LNCAP (cell line): Measurements from ENCODE around the gene XRN2.

Source experiments
- TF ChIP-seq, protein P1 (sequence below): fragments of 450-650 bp; IDR thresholded peaks from 2 replicates; pipeline ENCODE4 v1.5.1; 2017; ENCODE audit warnings: mild to moderate bottlenecking

Gene XRN2, protein sequence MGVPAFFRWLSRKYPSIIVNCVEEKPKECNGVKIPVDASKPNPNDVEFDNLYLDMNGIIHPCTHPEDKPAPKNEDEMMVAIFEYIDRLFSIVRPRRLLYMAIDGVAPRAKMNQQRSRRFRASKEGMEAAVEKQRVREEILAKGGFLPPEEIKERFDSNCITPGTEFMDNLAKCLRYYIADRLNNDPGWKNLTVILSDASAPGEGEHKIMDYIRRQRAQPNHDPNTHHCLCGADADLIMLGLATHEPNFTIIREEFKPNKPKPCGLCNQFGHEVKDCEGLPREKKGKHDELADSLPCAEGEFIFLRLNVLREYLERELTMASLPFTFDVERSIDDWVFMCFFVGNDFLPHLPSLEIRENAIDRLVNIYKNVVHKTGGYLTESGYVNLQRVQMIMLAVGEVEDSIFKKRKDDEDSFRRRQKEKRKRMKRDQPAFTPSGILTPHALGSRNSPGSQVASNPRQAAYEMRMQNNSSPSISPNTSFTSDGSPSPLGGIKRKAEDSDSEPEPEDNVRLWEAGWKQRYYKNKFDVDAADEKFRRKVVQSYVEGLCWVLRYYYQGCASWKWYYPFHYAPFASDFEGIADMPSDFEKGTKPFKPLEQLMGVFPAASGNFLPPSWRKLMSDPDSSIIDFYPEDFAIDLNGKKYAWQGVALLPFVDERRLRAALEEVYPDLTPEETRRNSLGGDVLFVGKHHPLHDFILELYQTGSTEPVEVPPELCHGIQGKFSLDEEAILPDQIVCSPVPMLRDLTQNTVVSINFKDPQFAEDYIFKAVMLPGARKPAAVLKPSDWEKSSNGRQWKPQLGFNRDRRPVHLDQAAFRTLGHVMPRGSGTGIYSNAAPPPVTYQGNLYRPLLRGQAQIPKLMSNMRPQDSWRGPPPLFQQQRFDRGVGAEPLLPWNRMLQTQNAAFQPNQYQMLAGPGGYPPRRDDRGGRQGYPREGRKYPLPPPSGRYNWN

DNA sequence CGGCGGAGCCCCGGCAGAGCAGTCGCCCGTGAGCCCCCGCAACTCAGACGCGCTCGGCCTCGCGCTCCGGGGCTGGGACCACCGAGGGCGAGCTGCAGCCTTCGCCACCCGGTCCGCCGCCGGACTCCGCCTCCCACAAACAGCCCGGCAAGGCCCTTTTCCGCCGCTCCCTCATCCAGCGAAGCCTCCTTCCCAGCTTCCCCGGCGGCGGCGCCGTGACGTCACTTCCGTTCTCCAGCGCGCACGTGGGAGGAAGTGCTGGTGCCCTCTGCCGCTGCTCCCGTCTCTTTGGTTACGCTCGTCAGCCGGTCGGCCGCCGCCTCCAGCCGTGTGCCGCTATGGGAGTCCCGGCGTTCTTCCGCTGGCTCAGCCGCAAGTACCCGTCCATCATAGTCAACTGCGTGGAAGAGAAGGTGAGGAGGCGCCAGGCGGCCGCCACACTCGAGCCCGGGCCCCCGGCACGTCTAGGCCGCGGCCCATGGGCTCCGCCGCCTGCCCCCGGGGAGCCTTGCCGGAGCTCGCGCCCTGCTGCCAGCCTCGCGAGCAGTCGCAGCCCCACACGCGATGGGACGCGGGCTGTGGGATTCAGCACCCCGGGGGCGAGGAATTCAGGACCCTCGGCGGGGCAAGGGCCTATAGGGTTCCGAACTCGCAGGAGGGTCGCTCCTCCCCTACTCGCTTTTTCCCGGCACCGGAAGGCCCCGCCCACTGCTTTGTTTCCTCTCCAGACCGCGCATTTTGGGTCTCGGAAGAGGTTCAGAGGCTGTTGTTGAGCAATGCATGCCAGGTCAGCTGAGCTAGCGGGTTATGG is at the start of gene XRN2:
Gene XRN2, plus strand, starts transcription at position 271 of the 811 bp plus-strand sequence. Its CDS starts 68 bp downstream, at position 339.
- TF ChIP-seq, protein P1, sequence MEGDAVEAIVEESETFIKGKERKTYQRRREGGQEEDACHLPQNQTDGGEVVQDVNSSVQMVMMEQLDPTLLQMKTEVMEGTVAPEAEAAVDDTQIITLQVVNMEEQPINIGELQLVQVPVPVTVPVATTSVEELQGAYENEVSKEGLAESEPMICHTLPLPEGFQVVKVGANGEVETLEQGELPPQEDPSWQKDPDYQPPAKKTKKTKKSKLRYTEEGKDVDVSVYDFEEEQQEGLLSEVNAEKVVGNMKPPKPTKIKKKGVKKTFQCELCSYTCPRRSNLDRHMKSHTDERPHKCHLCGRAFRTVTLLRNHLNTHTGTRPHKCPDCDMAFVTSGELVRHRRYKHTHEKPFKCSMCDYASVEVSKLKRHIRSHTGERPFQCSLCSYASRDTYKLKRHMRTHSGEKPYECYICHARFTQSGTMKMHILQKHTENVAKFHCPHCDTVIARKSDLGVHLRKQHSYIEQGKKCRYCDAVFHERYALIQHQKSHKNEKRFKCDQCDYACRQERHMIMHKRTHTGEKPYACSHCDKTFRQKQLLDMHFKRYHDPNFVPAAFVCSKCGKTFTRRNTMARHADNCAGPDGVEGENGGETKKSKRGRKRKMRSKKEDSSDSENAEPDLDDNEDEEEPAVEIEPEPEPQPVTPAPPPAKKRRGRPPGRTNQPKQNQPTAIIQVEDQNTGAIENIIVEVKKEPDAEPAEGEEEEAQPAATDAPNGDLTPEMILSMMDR: 0 out of 2 replicates have a peak, but pooled peaks have one; percentile 9

DNA sequence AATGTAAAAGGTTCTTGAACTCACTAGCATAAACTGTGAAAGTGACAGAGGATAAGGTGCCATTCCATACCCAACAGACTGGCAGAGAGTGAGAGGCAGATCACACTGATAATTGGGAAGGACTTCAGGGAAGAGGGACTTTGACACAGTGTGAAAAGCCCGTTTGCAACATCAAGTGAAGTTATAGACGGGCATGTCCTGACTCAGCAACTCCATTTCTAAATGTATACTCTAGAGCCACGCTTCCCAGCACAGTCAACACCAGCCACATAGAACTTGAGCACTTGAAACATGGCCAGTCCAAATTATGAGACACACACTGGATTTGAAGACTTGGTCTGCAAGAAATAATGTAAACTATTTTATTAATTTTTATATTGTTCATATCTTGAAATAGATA is 45.9 kb upstream of the XRN2 start:
- TF ChIP-seq, protein P1: no peak

DNA sequence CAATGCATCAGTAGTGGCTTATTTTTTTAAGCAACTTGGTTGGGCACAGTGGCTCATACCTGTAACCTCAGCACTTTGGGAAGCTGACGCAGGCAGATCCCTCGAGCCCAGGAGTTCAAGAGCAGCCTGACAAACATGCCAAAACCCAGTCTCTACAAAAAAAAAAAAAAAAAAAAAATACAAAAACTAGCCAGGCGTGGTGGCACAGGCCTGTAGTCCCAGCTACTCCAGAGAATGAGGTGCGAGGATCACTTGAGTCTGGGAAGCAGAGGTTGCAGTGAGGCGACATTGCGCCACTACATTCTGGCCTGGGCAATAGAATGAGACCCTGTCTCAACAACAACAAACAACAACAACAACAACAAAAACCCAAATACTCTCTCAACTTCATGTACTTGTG is 44.7 kb upstream of the XRN2 start:
- TF ChIP-seq, protein P1: no peak

DNA sequence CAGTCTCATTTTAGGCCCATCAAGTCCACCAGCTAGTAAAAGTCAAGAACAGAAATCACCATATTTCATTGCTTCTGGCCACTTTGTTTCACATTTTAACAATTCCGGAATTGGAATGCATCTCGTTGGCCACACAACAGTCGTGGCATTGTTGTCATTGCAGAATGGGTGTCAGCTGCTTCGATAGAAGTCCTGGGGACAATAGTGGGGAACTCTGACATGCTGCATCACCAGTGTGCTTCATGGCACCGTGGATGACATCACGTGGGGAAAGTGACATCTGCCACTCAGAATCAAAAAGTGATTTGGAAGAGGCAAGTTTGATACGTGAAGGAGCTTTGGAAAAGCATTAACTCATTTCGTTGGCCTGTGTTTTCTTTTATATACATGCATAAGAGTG is 43.8 kb upstream of the XRN2 start:
- TF ChIP-seq, protein P1: no peak

DNA sequence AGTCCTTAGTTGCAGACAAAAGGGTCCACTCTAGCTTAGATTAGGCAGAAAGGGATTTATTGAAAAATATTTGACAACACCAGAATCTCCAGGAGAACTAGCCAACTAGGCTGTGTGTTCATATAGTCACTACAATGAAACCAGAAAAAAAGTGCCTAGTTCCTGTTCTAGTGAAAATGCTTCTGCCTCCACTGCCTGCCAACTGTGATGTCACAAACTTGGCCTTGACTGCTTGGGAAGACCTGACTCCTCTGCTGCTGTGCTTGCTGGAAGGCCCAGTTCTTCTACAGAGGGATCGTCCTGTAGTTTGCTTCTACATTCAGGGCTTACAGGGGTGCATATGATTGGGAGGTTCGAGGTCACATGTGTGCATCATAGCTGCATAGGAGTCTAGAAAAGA is 40.3 kb upstream of the XRN2 start:
- TF ChIP-seq, protein P1: no peak

DNA sequence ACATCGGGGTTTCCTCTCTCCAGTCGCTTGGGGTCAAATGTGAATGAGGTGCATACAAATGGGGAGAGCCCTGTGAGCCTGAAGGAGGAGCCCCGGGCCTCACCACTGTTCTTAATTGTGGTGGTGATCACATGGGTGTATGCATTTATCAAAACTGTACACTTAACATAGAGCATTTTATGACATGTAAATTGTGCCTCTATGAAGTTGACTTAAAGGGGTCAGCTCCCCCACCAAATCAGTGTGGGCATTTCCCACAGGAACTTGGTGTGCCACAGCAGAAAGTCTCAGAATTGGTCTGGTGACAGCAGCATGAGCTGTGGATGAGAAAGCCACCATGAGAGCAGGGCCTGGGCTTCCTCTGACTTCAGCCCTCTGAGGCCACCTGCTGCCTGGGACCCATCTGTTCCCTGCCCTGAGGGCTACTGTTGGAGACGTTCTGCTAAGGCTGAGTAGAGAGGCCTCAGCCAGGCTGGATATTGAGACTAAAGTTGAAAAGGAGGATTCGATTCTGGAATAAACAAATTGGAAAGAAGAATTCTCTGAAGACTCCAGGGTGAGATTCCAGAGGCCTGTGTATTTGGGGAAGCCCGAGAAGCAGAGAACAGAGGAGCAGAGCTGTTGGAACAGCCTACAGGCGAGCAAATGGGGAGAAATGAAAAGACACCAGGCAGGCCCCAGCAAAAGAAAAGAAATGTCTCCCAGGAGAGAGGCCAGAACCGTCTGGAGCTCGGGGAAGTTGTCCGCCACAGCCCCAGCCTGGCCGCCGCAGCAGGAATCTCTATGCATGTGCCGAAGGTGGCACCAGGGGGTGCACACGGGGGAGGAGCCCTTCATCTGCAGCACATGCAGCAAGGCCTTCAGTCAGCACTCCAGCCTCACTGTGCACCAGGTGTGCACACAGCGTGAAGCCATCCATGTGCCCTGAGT is 37.6 kb upstream of the XRN2 start:
- TF ChIP-seq, protein P1: no peak
